ENCODE results near the gene GLDC. TPM values are rescaled to one million over a fixed set of nuclear protein-coding genes. Genes with fewer than 3 reads are reported as not detected.
"Not testable (repeated sequence)": the region's sequence is repeated elsewhere in the genome, so short reads cannot be mapped to it uniquely, and the experiment has no call there.

GLDC gene
- polyA plus RNA-seq (2013, experiment 1 of 2; ENCODE audit: insufficient read length) = 0.57 TPM
- polyA plus RNA-seq (2013, experiment 2 of 2; ENCODE audit: insufficient read length) = 0.83 TPM

DNA sequence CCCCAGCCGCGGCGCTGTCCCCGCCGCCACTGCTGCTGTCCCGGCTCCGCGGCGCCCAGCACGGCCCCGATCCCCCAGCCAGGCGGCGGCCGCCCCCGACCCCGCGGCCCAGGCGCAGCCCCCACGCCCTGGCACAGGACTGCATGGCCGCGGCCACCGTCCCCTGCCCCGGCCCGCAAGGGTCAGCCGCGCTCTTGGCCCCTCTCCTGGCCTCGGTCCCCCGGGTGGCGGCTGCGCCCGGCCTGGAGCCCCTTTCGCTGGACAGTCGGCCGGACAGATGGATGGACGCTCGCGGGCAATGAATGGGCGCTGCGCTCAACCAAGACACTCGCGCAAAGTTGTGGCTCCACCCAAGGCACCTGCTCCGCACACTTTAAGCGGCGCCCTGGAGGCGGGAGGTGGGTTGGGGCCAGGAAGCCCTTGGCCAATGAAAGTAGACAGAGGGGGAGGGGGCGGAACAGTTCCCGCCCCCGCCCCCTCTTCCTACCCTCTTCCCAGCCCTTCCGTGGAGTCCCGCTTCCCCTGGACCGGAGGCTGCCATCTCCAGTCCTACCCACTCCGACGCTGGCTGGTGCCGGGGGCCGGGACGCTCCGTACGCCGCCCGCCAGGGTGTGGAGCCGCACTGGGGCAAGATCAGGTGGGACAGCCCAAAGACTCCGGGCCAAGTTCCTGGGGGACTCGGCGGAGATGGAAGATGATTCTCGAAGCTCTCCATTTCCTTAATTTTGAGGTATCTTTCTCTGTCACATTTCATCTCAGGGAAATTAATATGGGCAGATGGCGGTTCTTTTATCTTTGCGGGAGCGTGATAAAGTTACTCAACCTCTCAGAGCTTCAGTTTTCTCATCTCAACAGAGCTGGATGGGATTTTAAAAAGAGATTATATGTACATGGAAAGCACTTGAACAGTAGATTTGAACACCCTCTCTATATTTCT lies at the start of gene GLDC:
Gene GLDC, minus strand, starts transcription at position 375 of the 938 bp plus-strand sequence. Its CDS starts 230 bp downstream, at position 145.
- no peak for DNase-seq

GRCh38 chr9:6692881-6693361 lies 47.4 kb upstream of the GLDC start:
- DNase-seq = no peak

DNA sequence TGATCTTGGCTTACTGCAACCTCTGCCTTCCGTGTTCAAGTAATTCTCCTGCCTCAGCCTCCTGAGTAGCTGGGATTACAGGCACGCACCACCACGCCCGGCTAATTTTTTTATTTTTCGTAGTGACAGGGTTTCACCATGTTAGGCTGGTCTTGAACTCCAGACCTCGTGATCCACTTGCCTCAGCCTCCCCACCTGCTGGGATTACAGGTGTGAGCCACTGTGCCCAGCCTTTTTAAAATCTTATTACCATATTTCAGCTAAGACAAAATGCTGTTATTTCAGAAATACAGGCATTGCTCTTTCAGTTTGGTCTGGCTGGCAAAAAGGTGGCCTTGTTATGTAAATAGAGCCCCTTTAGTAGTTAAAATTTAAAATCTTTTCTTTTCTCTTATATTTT lies 46.9 kb upstream of the GLDC start:
- no peak for DNase-seq

- not testable (repeated sequence) for DNase-seq
Observed at GRCh38 chr9:6690675-6691070, 45.1 kb upstream of the GLDC start.

DNA sequence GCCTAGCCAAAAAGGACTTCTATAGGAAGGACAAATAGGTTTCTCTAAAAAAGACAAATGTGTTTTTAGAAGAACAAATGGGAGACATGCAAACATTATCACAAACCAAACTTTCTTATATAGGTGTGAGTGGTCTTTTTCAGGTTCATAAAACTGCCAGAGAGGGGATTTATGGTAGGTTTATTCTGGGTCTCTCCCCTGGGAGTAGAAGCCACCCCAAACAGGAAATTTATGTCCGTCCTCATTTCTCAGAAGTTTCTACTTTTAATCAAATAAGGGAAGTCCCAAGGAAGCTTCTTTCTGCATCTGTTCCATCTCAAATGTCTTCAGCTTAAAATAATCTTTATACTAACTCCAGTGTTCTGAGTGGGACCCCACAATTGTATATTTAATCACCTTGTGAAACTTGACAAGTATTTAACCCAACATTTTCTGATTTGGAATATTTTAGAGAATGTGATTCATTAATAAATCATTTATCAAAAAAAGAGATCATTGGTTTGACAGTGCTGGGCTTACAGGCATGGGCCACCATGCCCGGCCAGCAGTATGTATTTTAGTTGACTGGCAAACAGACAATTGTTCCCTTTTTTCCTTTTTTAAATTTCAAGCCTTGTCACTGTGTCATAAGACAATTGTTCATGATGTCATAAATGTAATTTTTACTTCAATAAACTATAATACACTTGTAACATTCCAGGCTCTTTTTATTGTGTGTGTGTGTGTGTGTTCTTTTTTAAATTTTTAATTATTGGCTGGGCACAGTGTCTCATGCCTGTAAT lies 44.6 kb upstream of the GLDC start:
- DNase-seq = no peak

- no peak for DNase-seq
Observed at GRCh38 chr9:6687180-6687579, 41.7 kb upstream of the GLDC start.

DNA sequence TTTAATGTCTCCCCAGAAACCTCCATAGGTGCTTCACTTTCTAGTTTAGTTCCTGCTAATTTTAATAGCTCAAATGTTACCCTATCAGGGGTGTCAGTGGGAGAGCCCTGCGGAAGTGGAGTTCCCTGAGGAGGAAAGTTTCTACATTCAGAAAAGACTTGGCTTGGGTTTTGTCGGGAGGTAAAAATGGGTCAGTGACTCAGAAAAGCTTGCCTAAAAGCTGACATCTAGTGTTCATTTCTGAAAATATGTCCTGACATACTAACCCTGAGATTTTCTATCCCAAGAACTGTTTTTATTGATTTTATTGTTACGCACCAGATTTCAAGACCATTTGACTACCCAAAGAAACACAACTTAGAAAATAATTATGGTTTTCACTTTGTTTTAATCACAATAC lies 40.9 kb upstream of the GLDC start:
- DNase-seq = peak; percentile 4

GRCh38 chr9:6681957-6682501 lies 36.5 kb upstream of the GLDC start:
- DNase-seq = no peak

GRCh38 chr9:6681147-6681956 lies 35.8 kb upstream of the GLDC start:
- DNase-seq = peak; percentile 98

- DNase-seq = no peak
Observed at GRCh38 chr9:6680797-6681146, 35.2 kb upstream of the GLDC start.

DNA sequence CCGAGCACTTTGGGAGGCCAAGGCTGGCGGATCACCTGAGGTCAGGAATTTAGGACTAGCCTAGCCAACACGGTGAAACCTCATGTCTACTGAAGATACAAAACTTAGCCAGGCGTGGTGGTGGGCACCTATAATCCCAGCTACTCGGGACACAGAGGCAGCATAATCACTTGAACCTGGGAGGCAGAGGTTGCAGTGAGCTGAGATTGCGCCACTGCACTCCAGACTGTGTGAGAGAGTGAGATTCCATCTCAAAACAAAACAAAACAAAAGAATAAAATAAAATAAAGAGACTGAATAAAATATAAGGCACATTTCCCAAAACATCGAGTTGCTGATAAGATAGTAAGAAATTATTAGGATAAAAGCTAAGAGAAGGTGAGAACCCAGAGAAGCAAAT lies 32.3 kb upstream of the GLDC start:
- no peak for DNase-seq

GRCh38 chr9:6676254-6676921 lies 30.9 kb upstream of the GLDC start:
- DNase-seq = no peak

DNA sequence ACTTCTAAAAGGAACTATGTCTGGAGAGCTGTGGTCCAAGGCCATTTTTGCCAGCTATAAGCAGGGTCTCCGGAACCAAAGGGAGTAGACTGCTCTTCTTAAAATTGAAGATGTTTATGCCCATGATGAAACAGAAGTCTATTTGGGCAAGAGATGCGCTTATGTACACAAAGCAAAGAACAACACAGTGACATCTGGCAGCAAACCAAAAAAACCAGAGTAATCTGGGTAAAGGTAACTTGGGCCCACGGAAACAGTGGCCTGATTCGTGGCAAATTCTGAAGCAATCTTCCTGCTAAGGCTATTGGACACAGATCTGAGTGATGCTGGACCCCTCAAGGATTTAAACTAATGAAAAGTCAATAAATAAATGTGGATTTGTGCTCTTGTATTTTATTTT lies 29.7 kb upstream of the GLDC start:
- DNase-seq = no peak

GRCh38 chr9:6673326-6674025 lies 27.9 kb upstream of the GLDC start:
- no peak for DNase-seq

- DNase-seq = no peak
Observed at GRCh38 chr9:6672118-6672517, 26.6 kb upstream of the GLDC start.

DNA sequence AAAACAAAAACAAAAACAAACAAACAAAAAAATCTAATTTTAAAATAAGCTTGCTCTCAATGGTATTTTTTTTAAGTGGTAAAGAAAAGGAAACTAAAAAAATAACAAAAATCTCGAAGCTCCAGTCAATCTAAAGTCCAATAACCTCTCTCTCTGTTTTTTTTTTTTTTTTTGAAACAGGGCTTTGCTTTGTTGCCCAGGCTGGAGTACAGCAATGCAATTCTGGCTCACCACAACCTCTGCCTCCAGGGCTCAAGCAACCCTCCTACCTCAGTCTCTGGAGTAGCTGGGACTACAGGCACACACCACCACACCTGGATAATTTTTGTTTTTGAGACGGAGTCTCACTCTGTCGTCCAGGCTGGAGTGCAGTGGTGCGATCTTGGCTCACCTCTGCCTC lies 25.9 kb upstream of the GLDC start:
- DNase-seq = no peak

GRCh38 chr9:6669881-6670280 lies 24.4 kb upstream of the GLDC start:
- no peak for DNase-seq

DNA sequence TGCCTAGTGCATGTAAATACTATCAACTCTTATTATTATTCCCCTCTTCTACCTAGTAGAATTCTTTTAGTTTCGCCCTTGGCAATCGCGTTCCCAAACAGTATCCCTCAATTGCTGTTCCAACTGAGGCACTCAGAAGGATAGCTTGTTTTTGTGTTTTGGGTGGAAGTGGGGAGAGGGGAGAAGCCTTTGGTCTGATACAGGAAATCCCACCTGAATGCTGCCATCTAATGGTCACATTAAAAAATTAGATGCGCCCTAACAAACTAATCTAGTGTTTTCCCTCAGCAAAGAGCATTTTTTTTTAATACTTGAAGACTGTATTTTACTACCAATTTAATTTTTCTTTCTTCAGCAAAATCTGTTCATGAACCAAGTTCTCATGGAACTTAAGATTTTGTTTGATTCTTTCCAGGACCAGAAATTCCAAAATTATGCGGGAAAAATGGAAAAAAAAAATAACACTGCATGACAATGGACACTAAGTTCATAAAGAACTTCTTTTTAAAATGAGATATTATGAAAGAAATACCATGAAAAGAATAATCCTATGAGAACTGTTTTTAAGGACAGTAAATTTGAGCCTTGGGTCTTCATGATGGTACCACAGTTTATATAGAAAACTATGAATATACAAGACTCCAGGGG lies 22.2 kb upstream of the GLDC start:
- peak; percentile 18 for DNase-seq

- DNase-seq = no peak
Observed at GRCh38 chr9:6667080-6667479, 21.6 kb upstream of the GLDC start.

DNA sequence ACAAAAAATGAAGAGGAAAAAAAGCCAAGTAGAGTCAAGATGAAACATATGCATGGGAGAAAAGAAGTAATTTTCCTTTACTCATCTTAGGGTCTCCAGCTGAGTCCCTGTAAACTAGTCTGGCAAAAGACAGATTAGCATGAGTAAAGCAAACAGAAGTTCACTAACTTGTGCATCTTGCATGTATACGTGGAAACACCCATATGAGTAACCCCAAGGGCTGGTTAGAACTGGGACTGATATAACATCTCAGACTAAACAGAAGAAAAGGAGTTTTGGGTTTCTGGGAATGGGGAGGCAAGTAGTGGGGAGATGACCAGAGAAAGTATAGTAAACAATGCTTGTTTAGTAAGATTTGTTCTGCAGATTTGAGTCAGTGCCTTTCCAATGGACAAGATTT lies 20.1 kb upstream of the GLDC start:
- DNase-seq = no peak
